GM23338 (cell line): ENCODE results near the gene SEH1L. TPM values are rescaled to one million over a fixed set of nuclear protein-coding genes. Genes with fewer than 3 reads are reported as not detected.

Experiments used
- ATAC-seq: fragments of 200-7000 bp; cut with Tn5 transposase; 3 replicates; pipeline ENCODE4 v1.9.1; 2020
- DNase-seq: peaks from one replicate; pipeline ENCODE4 v3.0.0-alpha.2; 2015; ENCODE audit warnings: low spot score
- H2AFZ ChIP-seq: fragments of 200-600 bp; sonication (generic); 2 replicates; pipeline ENCODE4 v1.8.0; 2016; ENCODE audit warnings: antibody characterized with exemption, mild to moderate bottlenecking, moderate library complexity
- H3F3A ChIP-seq: fragments of 200-600 bp; sonication (generic); replicated peaks from 2 replicates; pipeline ENCODE4 v1.8.0; 2017; ENCODE audit warnings: antibody characterized with exemption, mixed run types, low read depth
- H3K27ac ChIP-seq: fragments of 200-600 bp; sonication (generic); 2 replicates; pipeline ENCODE4 v1.6.1; 2016; ENCODE audit warnings: low read depth
- H3K27me3 ChIP-seq: fragments of 200-600 bp; sonication (generic); 2 replicates; pipeline ENCODE4 v1.8.0; 2016; ENCODE audit warnings: mild to moderate bottlenecking, mixed run types, moderate library complexity; ENCODE audit not compliant: insufficient read depth
- H3K36me3 ChIP-seq: fragments of 200-600 bp; sonication (generic); 2 replicates; pipeline ENCODE4 v1.8.0; 2016; ENCODE audit warnings: mild to moderate bottlenecking; ENCODE audit not compliant: insufficient read depth
- H3K4me1 ChIP-seq: fragments of 200-600 bp; sonication (generic); 2 replicates; pipeline ENCODE4 v1.8.0; 2016; ENCODE audit warnings: mild to moderate bottlenecking, moderate library complexity; ENCODE audit not compliant: insufficient read depth
- H3K4me2 ChIP-seq: fragments of 200-600 bp; sonication (generic); 2 replicates; pipeline ENCODE4 v1.7.1; 2017; ENCODE audit warnings: mixed run types
- H3K4me3 ChIP-seq: fragments of 200-600 bp; sonication (generic); 2 replicates; pipeline ENCODE4 v1.6.1; 2016; ENCODE audit warnings: mixed run types
- H3K79me2 ChIP-seq: fragments of 200-600 bp; sonication (generic); replicated peaks from 2 replicates; pipeline ENCODE4 v1.8.0; 2017; ENCODE audit warnings: mild to moderate bottlenecking; ENCODE audit not compliant: insufficient read depth
- H3K9me2 ChIP-seq: fragments of 200-600 bp; sonication (generic); 2 replicates; pipeline ENCODE4 v1.8.0; 2017; ENCODE audit not compliant: insufficient read depth
- H4K20me1 ChIP-seq: fragments of 200-600 bp; sonication (generic); replicated peaks from 2 replicates; pipeline ENCODE4 v1.8.0; 2017; ENCODE audit warnings: mild to moderate bottlenecking; ENCODE audit not compliant: insufficient read depth
- H3K27ac Mint-ChIP-seq: 2 replicates; pipeline ENCODE4 v1.8.0; 2020; ENCODE audit warnings: inconsistent platforms, mild to moderate bottlenecking, moderate library complexity, mixed read lengths
- H3K27me3 Mint-ChIP-seq: 3 replicates; pipeline ENCODE4 v1.8.0; 2022; ENCODE audit warnings: low read depth, mild to moderate bottlenecking, moderate library complexity, mixed read lengths, inconsistent platforms; ENCODE audit not compliant: insufficient read depth, poor library complexity
- H3K36me3 Mint-ChIP-seq: 3 replicates; pipeline ENCODE4 v1.8.0; 2021; ENCODE audit warnings: low read depth, mild to moderate bottlenecking, inconsistent platforms, moderate library complexity, mixed read lengths
- H3K4me1 Mint-ChIP-seq: 3 replicates; pipeline ENCODE4 v1.8.0; 2020; ENCODE audit warnings: mild to moderate bottlenecking, inconsistent platforms, mixed read lengths
- H3K4me3 Mint-ChIP-seq: 3 replicates; pipeline ENCODE4 v1.8.0; 2021; ENCODE audit warnings: moderate library complexity, mild to moderate bottlenecking, inconsistent platforms, mixed read lengths
- H3K9me3 Mint-ChIP-seq: 3 replicates; pipeline ENCODE4 v1.8.0; 2020; ENCODE audit warnings: moderate library complexity, mild to moderate bottlenecking, inconsistent platforms, mixed read lengths
- CTCF ChIP-seq, 2 experiments: fragments of 200-600 bp in 1 of 2; sonication (generic) in 1 of 2; conservative IDR thresholded peaks; 2 replicates each; pipeline versions ENCODE4 v1.5.1 to v1.6.1; 2016 to 2017; ENCODE audit warnings: antibody characterized with exemption in 2 of 2, low read depth in 2 of 2, mild to moderate bottlenecking in 2 of 2, moderate library complexity in 1 of 2
- ETS1 ChIP-seq: IDR thresholded peaks from 2 replicates; pipeline ENCODE4 v1.6.1; 2016; ENCODE audit warnings: antibody characterized with exemption
- EZH2 ChIP-seq: fragments of 200-600 bp; sonication (generic); IDR thresholded peaks from one replicate; pipeline ENCODE4 v1.8.0; 2017; ENCODE audit warnings: antibody characterized with exemption, mild to moderate bottlenecking, low read depth; ENCODE audit not compliant: unreplicated experiment
- JUNB ChIP-seq: IDR thresholded peaks from one replicate; pipeline ENCODE4 v1.6.1; 2016; ENCODE audit warnings: antibody characterized with exemption; ENCODE audit not compliant: unreplicated experiment
- POLR2AphosphoS5 ChIP-seq: IDR thresholded peaks from 2 replicates; pipeline ENCODE4 v1.6.1; 2016; ENCODE audit warnings: antibody characterized with exemption, low read depth
- STAT1 ChIP-seq: IDR thresholded peaks from one replicate; pipeline ENCODE4 v1.6.1; 2016; ENCODE audit warnings: antibody characterized with exemption; ENCODE audit not compliant: unreplicated experiment
- ZNF114 ChIP-seq: fragments of 250-450 bp; sonication (Bioruptor Pico); IDR thresholded peaks from 2 replicates; pipeline ENCODE4 v1.5.0; 2020; ENCODE audit warnings: mild to moderate bottlenecking, moderate library complexity
- ZNF462 ChIP-seq: fragments of 250-450 bp; sonication (Bioruptor Pico); IDR thresholded peaks from 2 replicates; pipeline ENCODE4 v1.5.0; 2020; ENCODE audit warnings: mild to moderate bottlenecking, moderate library complexity
- polyA plus RNA-seq: library from polyadenylated mRNA; unstranded; fragments of >200 nt; fragmentation: Nextera tagmentation; extraction: Ambion mirVana; gene quantifications from 2 replicates; pipeline ENCODE4 v1.2.1, GENCODE V29; 2016
- total RNA-seq: library from RNA; depleted of rRNA; stranded (reverse); fragments of >200 nt; shearing (Covaris generic); gene quantifications from 2 replicates; pipeline ENCODE4 v1.2.3, GENCODE V29; 2014

The SEH1L gene
- total and polyA plus RNA-seq, 2 experiments from 2014 or later, result 46.9 to 72.0 TPM

GRCh38 chr18:13011719-13012118 lies 63.9 kb downstream of the SEH1L start:
- H3K4me2 ChIP-seq, result no peak overlapping the region
- DNase-seq, result no peak
- ATAC-seq, result no peak
- no peak overlapping the region for H3K4me3 Mint-ChIP-seq
- peaks cover 57% of the 10 kb centered on the region for H3K36me3 Mint-ChIP-seq
- no peaks in the 10 kb centered on the region for H3K4me1 Mint-ChIP-seq
- H3K27me3 ChIP-seq, result no peaks in the 10 kb centered on the region
- peaks cover 36% of the 10 kb centered on the region for H3K36me3 ChIP-seq
- TF ChIP-seq EZH2 (no peak), POLR2AphosphoS5 (no peak), CTCF (conservative IDR thresholded peaks at IDR 0.05; ENCODE audit: low read depth in 2 of 2) (no peak), ETS1 (no peak)
- no peak overlapping the region for H2AFZ ChIP-seq
- H4K20me1 ChIP-seq, result peaks cover 27% of the 10 kb centered on the region
- H3K27me3 Mint-ChIP-seq, result no peaks in the 10 kb centered on the region
- H3K4me1 ChIP-seq, result no peaks in the 10 kb centered on the region
- no peaks in the 10 kb centered on the region for H3K9me2 ChIP-seq
- no peaks in the 10 kb centered on the region for H3F3A ChIP-seq
- no peak overlapping the region for H3K4me3 ChIP-seq
- no peaks in the 10 kb centered on the region for H3K9me3 Mint-ChIP-seq
- no peak overlapping the region for H3K27ac Mint-ChIP-seq
- no peak overlapping the region for H3K27ac ChIP-seq
- peaks cover 7% of the 10 kb centered on the region; the same call in 1 of the 2 replicates for H3K79me2 ChIP-seq

- H3K36me3 Mint-ChIP-seq, result peaks cover 65% of the 10 kb centered on the region
- no peak overlapping the region for H2AFZ ChIP-seq
- H3K4me1 ChIP-seq, result no peaks in the 10 kb centered on the region
- no peak overlapping the region for H3K4me3 Mint-ChIP-seq
- H3K4me3 ChIP-seq, result no peak overlapping the region
- H3K79me2 ChIP-seq, result no peaks in the 10 kb centered on the region
- H3K27ac ChIP-seq, result no peak overlapping the region
- H3K27me3 ChIP-seq, result no peaks in the 10 kb centered on the region
- TF ChIP-seq ZNF114, result no peak
- no peak for TF ChIP-seq CTCF (conservative IDR thresholded peaks at IDR 0.05; ENCODE audit: low read depth in 2 of 2)
- no peak for TF ChIP-seq ZNF462 (CRISPR knock-in tag)
- TF ChIP-seq JUNB, result no peak
- no peak for TF ChIP-seq ETS1
- no peak for TF ChIP-seq STAT1
- no peaks in the 10 kb centered on the region for H3K4me1 Mint-ChIP-seq
- no peak overlapping the region for H3K27ac Mint-ChIP-seq
- peaks cover 30% of the 10 kb centered on the region for H3K36me3 ChIP-seq
- ATAC-seq, result no peak
- no peaks in the 10 kb centered on the region for H3F3A ChIP-seq
- H3K9me2 ChIP-seq, result no peaks in the 10 kb centered on the region
- H3K4me2 ChIP-seq, result no peak overlapping the region
- DNase-seq, result no peak
- H3K9me3 Mint-ChIP-seq, result no peaks in the 10 kb centered on the region
- no peaks in the 10 kb centered on the region for H3K27me3 Mint-ChIP-seq
- H4K20me1 ChIP-seq, result peaks cover 12% of the 10 kb centered on the region
Observed at GRCh38 chr18:13014232-13014631, 66.4 kb downstream of the SEH1L start.
